IPS DF 4.7 (cell line): ENCODE measurements around the gene TRIM61.
"Not testable (repeated sequence)": the region's sequence is repeated elsewhere in the genome, so short reads cannot be mapped to it uniquely, and the experiment has no call there.

ENCODE experiments used
- DNase-seq: peaks from one replicate; pipeline ENCODE4 v3.0.0-alpha.2; 2013; ENCODE audit warnings: low spot score; ENCODE audit errors: extremely low read depth

TRIM61 gene

DNA sequence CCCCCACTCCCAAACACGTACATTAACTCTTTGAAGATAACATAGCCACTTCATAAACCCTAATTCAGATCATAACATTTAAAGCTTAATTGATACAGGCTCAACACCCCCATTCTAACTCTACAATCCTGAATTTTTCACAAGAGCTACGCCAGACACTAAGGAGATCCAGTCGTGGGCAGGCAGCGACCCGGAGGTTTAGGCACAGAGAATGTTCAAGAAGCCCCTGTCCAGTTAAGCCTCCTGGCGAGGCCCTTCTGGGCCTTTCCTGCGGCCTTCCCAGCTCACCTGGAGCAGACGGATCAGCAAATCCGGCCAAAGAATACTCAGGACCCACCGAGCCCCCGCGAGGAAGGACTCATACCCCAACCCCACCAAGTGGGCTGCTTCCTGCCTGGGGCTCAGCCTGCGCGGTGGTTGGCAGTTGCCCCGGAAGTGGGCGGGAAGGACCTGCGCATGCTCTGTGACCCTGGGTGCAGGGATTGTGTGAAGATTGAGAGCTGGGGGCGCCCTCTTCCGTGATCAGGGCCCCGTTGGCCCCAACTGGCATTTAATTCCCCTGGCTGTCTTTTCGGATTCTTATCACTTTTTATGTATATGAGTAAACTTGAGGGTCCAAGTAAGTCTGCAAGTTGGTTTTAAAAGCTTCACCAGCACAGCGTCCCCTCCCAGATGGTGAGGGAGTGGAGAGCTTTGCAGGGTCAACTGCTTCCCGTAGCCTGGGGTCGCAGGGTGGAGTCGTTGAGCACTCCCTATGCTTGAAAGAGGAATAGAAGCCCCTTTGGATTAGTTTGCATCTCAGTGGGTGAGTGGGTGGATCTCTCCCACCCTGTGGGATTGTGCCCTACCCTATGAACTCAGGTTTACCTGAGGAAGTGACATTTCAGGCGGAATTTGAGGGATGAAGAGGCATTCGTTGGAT, at the start of gene TRIM61:
TSS of gene TRIM61 (minus strand) at position 415 of the 922 bp plus-strand sequence. CDS start 7,655 bp downstream, outside the sequence.
- DNase-seq, result peak; percentile 49

DNA sequence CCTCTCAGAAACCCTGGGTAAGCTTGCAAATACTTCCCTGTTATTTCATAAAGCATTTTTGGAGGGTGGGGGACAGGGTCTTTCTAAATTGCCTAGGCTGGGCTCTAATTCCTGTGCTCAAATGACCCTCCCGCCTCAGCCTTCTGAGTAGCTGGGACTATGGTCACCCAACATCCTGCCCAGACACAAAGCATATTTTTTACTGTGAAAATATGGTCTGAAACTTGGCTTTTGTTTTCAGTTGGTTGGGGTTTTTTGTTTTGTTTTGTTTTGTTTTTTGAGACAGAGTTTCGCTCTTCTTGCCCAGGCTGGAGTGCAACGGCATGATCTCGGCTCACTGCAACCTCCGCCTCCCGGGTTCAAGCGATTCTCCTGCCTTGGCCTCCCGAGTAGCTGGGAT, 48.3 kb upstream of the TRIM61 start:
- not testable (repeated sequence) for DNase-seq

DNA sequence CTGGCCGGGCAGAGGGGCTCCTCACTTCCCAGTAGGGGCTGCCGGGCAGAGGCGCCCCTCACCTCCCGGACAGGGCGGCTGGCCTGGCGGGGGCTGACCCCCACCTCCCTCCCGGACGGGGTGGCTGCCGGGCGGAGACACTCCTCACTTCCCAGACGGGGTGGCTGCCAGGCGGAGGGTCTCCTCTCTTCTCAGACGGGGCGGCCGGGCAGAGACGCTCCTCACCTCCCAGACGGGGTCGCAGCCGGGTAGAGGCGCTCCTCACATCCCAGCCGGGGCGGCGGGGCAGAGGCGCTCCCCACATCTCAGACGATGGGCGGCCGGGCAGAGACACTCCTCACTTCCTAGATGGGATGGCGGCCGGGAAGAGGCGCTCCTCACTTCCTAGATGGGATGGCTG, 42.5 kb upstream of the TRIM61 start:
- not testable (repeated sequence) for DNase-seq

DNA sequence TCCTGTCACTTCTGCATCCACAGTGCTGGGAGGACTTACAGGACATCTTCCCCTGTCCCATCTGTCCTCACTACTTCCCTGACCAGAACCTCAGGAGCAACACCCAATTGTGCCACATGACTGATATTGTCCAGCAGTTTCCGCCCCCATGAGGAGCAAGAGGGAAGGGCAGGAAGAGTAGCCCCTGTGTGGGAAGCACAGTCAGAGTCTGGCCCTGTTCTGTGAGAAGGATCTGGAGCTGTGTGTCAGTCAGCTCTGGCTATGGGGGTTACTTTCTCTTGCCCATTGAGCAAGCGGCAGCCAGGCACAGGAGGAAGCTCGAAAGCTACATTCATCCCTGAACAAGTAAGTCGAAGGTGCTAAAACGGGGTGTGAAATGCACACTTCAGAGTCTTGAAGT, 39.5 kb upstream of the TRIM61 start:
- peak; percentile 16 for DNase-seq

DNA sequence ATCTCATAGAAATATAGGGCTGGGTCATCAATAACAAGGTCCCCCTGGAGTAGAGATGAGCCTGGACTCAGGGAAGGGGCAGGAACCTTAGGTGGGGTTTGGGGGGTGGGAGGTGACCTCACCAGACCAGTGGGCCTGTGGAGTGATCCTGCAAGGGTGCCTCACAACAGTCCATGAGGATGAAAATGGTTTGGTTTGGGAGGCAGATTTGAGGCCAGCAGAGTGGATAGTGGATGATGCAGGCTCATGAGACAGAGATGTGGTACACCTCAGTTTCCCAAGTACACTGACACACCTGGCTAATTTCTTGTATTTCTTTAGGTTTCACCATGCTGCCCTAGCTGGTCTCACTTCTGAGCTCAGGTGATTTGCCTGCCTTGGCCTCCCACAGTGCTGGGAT, 36.2 kb upstream of the TRIM61 start:
- DNase-seq, result no peak

DNA sequence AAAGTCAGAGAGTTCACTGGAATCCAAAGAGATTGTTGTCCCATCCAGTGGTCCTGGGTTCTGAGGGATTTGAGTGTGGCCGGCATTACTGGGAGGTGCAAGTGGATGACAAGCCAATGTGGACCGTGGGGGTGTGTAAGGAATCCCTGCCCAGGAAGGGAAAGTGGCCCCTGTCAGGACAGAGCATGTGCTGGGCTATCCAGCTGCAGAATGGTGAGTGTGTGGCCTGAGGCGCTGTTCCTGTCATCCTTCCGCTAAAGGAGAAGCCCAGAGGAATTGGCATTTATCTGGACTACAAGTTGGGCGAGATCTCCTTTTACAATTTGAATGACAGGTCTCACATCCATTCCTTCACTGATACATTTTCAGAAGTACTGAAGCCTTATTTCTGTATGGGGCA, 33.9 kb upstream of the TRIM61 start:
- DNase-seq, result no peak

DNA sequence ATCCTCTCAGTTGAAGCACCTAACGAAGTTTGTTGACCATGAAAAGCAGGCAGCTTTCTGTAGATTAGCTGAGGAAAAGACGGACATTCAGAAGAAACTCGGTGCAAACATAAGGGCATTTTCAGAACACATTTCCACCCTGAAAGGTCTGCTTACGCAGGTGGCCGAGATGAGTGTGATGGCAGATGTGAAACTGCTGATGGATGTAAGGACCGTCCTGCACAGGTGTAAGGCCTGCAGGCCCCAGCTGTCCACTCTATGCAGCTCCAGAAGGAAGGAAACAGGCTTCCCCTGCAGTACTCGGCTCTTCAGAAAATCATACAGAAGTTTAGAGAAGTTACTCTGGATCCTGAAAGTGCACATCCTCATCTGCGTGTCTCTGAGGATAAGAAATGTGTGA, 33.5 kb upstream of the TRIM61 start:
- DNase-seq, result no peak

DNA sequence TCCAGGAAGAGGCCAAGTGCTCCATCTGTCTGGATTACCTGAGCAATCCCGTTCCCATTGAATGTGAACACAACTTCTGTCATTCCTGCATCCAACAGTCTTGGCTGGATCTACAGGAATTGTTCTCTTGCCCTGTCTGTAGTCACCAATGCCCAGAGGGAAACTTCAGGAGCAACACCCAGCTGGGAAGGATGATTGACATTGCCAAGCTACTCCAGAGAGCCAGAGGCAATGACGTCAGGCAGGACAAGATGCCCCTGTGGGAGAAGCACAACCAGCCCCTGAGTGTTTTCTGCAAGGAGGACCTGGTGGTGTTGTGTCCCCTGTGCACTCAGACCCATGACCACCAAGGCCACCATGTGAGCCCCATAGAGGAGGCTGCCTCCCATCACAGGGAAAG, 33.0 kb upstream of the TRIM61 start:
- DNase-seq, result no peak

DNA sequence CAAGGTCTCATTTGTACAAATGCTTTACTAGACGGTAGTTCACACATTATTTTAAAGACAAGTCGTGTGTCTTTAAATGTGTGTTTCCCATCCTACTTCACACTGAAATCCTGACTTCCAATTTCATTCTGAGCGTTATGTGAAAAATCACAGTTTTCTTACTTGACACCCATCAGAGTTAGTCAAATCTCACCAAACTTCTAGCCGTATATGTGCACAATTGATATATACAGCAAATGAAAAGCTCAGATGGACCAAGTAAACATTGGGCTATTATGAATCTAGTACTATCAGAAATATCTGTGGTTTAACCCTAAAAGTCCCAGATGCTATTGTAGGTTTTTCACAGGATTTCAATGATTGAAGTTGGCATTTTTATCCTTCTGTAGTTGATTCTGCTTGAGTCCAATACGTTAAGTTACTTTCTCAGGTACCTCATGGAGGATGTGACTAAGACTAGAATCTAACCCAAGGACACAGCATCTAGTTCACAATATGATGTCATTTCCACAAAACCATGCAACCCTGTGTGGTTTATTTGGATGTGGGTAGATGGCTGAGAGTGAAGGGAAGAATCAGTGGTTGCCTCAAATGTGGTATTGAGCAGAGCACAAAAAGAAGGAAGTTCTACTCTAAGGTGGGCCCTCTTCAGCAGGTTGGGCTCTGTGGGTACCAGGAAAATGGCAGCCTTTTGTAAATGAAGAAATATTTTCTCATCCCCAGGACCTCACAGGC, 32.2 kb upstream of the TRIM61 start:
- no peak for DNase-seq

DNA sequence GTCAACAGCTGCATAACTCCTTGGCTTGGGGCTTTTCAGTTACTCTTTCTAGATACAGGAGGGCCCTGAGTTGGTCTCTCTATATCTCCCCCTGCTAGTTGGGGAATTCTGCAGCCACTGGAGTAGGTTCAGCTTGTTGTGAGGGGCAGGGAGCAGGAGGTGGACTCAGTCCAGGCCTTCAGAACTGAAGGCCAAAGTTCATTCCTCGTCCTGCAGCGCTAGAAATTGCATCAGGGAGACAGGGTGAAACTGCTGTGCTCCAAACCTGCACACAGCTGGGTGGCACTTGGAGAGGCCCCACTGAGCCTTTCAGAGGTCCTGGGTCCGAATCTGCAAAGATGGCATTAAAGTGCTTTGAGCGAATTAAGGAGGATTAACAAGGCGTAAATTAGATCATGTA, 29.4 kb upstream of the TRIM61 start:
- no peak for DNase-seq

DNA sequence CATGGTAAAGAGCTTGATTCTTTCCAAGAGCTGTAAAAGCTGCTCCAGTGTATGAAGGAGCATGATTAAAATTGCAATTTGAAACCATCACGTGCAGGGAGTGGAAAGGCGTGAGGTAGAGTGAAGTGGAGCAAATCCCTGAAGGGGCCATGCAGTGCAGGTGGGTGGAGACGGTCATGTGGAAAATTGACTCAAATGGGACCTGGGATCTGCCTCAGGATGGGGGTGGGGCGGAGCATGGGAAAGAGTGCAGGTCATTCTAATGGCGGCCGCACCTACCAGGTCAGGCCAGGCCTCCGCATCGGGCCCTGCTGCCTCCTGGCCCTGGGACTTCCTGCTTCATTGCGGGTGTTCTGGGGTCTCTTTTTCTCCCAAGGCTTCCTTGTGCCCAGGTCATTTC, 29.0 kb upstream of the TRIM61 start:
- no peak for DNase-seq

DNA sequence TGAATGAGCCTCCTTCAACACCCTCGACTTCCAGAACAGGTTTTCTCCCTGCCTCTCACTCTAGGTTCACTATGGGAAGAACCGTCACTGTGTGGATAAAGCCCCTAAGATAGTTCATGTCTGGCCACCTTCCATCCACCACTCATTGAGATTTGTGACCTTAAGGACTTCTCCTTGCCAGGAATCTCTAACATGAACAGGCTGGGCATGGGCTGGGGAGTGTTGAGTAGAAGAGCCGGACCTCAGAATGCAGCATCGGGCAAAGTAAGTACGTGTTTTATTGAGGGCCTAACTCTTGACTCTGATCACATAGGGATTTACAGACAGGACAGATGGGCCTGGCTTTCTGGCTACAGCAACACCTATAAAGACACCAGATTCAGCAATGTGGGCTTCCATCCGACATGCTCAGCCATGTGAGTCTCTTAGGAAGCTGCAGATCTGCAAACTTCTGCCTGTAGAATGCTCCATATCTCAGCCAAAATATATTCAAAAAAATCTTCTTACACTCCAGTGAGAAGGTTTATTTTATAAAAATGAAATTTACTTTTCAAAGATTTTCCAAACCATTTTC, 28.0 kb upstream of the TRIM61 start:
- no peak for DNase-seq

DNA sequence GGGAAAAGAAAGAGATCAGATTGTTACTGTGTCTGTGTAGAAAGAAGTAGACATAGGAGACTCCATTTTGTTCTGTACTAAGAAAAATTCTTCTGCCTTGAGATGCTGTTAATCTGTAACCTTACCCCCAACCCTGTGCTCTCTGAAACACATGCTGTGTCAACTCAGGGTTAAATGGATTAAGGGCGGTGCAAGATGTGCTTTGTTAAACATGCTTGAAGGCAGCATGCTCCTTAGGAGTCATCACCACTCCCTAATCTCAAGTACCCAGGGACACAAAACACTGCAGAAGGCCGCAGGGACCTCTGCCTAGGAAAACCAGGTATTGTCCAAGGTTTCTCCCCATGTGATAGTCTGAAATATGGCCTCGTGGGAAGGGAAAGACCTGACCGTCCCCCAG, 24.5 kb upstream of the TRIM61 start:
- not testable (repeated sequence) for DNase-seq

DNA sequence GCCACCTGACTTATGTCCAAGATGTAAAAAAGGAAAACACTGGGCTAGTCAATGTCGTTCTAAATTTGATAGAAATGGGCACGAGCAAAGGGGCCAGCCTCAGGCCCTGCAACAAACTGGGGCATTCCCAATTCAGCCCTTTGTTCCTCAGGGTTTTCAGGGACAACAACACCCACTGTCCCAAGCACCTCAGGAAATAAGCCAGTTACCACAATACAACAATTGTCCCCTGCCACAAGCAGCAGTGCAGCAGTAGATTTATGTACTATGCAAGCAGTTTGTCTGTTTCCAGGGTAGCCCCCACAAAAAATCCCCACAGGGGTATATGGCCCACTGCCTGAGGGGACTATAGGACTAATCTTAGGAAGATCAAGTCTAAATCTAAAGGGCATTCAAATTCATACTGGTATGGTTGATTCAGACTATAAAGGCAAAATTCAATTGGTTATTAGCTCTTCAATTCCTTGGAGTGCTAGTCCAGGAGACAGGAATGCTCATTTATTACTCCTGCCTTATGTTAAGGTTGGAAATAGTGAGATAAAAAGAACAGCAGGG, 21.1 kb upstream of the TRIM61 start:
- not testable (repeated sequence) for DNase-seq

DNA sequence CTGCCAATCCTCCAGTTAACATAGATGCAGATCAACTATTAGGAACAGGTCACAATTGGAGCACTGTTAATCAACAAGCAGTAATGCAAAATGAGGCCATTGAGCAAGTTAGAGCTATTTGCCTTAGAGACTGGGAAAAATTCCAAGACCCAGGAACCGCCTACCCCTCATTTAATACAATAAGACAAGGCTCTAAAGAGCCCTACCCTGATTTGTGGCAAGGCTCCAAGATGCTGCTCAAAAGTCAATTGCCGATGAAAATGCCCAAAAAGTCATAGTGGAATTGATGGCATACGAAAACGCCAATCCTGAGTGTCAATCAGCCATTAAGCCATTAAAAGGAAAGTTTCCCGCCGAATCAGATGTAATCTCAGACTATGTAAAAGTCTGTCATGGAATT, 20.5 kb upstream of the TRIM61 start:
- DNase-seq, result no peak

DNA sequence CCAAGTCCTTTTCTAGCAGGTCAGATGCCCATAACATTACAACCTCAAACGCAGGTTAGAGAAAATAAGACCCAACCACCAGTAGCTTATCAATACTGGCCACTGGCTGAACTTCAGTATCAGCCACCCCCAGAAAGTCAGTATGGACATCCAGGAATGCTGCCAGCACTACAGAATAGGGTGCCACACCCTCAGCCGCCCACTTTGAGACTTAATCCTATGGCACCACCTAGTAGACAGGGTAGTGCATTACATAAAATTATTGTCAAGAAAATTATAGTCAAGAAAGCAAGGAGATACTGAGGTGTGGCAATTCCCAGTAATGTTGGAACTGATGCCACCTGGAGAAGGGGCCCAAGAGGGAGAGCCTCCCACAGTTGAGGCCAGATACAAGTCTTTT, 19.9 kb upstream of the TRIM61 start:
- no peak for DNase-seq

DNA sequence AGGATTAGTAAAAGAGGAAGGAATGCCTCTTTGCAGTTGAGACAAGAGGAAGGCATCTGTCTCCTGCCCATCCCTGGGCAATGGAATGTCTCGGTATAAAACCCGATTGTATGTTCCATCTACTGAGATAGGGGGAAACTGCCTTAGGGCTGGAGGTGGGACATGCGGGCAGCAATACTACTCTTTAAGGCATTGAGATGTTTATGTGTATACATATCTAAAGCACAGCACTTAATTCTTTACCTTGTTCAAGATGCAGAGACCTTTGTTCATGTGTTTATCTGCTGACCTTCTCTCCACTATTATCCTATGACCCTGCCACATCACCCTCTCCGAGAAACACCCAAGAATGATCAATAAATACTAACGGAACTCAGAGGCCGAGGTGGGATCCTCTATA, 18.7 kb upstream of the TRIM61 start:
- not testable (repeated sequence) for DNase-seq

DNA sequence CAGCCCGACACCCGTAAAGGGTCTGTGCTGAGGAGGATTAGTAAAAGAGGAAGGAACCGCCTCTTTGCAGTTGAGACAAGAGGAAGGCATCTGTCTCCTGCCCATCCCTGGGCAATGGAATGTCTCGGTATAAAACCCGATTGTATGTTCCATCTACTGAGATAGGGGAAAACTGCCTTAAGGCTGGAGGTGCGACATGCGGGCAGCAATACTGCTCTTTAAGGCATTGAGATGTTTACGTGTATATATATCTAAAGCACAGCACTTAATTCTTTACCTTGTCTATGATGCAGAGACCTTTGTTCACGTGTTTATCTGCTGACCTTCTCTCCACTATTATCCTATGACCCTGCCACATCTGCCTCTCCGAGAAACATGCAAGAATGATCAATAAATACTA, 13.3 kb upstream of the TRIM61 start:
- not testable (repeated sequence) for DNase-seq

DNA sequence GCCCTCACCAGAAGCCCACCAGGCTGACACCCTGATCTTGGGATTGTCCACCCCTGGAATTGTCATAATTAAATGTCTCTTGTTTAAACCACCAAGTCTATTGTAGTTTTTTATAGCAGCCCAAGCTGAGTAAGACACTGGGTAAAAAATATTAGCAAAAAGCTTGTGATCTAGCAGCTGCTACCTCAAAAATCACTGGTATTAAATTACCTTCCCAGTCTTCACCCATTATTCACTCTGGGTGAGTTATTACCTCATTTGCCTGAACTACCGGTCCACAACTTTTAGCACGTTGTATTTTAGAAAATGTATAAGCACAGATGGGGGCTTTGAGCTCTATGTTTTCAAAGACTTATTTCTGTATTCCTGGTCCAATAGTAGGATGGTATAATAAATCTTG, 12.0 kb upstream of the TRIM61 start:
- no peak for DNase-seq

DNA sequence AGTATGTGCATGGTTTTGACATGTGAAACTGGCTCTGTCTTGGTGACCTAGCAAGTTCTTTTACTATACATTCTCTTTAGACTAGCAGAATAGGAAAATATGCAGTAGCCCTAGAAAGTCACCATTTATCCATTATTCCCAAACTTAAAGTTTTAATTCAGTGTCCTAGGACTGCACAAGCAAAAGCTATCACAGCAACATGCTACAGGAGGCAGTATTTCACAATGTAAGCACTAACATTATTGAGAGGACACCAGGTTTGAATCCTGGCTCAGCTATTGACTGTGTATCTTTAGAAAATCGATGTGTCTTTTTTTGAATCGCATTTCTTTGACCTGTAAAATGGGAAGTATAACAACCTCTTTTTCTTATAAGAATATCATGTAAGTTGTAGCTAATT, 5.5 kb downstream of the TRIM61 start:
- not testable (repeated sequence) for DNase-seq

DNA sequence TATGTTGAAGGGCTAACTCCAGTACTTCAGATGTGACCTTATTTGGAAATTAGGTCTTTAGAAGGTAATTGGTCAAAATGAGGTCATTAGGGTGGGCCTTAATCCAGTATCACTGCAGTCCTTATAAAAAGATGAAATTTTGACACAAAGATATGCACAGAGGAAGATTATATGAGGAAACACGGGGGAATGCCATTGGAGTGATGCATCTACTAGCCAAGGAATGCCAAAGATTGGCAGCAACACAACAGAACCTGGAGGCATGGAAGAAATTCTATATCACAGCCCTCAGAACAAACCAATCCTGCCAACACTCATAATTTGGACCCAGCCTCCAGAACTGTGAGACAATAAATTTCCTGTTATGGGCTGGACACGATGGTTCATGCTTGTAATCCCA, 17.6 kb downstream of the TRIM61 start:
- no peak for DNase-seq

DNA sequence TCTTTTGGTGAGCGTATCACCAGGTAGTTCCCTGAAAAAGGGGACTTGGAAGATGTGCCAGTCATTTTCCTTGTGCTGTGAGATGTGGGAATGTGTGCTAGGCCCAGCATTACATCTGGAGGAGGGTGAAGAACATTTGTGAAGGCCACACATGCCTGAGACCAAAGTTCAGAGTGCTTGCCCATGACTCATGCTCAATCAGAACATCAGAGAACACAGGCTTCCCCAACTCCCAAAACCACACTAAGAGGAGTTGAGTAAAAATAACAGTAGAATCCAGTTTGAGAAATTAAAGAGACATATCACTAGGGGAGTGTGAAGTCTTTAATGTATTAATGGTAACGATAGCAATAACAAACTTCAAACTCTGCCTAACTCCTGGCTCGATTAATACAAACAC, 18.0 kb downstream of the TRIM61 start:
- DNase-seq, result not testable (repeated sequence)
